Measurements from ENCODE around the gene ARMC3.

Gene ARMC3

GRCh38 chr10:23047201-23048050, 119.6 kb downstream of the ARMC3 start:
- H3K4me3 ChIP-seq (ENCODE audit: low read depth, low read length), result no peak overlapping the region
- TF ChIP-seq CTCF (IDR thresholded peaks at IDR 0.05; ENCODE audit: low read depth, low read length), result no peak
- DNase-seq (ENCODE audit: low read depth, low spot score), result no peak
- in situ Hi-C loops (cut with HindIII; ENCODE audit: low sequenced_read_pairs), result no loop called here

GRCh38 chr10:23048191-23048590, 120.3 kb downstream of the ARMC3 start:
- DNase-seq (ENCODE audit: low read depth, low spot score), result no peak
- H3K4me3 ChIP-seq (ENCODE audit: low read depth, low read length), result no peak overlapping the region
- in situ Hi-C loops (cut with HindIII; ENCODE audit: low sequenced_read_pairs), result no loop called here
- TF ChIP-seq CTCF (IDR thresholded peaks at IDR 0.05; ENCODE audit: low read depth, low read length), result no peak

- in situ Hi-C loops (cut with HindIII; ENCODE audit: low sequenced_read_pairs), result no loop called here
Observed at GRCh38 chr10:23051278-23051677, 123.4 kb downstream of the ARMC3 start.

GRCh38 chr10:23051855-23052331, 124.0 kb downstream of the ARMC3 start:
- TF ChIP-seq CTCF (IDR thresholded peaks at IDR 0.05; ENCODE audit: low read depth, low read length), result no peak
- in situ Hi-C loops (cut with HindIII; ENCODE audit: low sequenced_read_pairs), result no loop called here

More at GRCh38 chr10:23051278-23051677, 123.4 kb downstream of the ARMC3 start:
- TF ChIP-seq CTCF (IDR thresholded peaks at IDR 0.05; ENCODE audit: low read depth, low read length), result no peak
- H3K4me3 ChIP-seq (ENCODE audit: low read depth, low read length), result no peak overlapping the region
- no peak for DNase-seq (ENCODE audit: low read depth, low spot score)

GRCh38 chr10:23053036-23053435, 125.2 kb downstream of the ARMC3 start:
- in situ Hi-C loops (cut with HindIII; ENCODE audit: low sequenced_read_pairs), result no loop called here
- no peak overlapping the region for H3K4me3 ChIP-seq (ENCODE audit: low read depth, low read length)
- TF ChIP-seq CTCF (IDR thresholded peaks at IDR 0.05; ENCODE audit: low read depth, low read length), result no peak
- DNase-seq (ENCODE audit: low read depth, low spot score), result no peak

More at GRCh38 chr10:23051855-23052331, 124.0 kb downstream of the ARMC3 start:
- no peak overlapping the region for H3K4me3 ChIP-seq (ENCODE audit: low read depth, low read length)
- no peak for DNase-seq (ENCODE audit: low read depth, low spot score)

- no peak for TF ChIP-seq CTCF (IDR thresholded peaks at IDR 0.05; ENCODE audit: low read depth, low read length)
- in situ Hi-C loops (cut with HindIII; ENCODE audit: low sequenced_read_pairs), result no loop called here
- no peak overlapping the region for H3K4me3 ChIP-seq (ENCODE audit: low read depth, low read length)
- no peak for DNase-seq (ENCODE audit: low read depth, low spot score)
Observed at GRCh38 chr10:23055424-23056185, 127.8 kb downstream of the ARMC3 start.
